ENCODE data around the gene ST3GAL6.

The ST3GAL6 gene

DNA sequence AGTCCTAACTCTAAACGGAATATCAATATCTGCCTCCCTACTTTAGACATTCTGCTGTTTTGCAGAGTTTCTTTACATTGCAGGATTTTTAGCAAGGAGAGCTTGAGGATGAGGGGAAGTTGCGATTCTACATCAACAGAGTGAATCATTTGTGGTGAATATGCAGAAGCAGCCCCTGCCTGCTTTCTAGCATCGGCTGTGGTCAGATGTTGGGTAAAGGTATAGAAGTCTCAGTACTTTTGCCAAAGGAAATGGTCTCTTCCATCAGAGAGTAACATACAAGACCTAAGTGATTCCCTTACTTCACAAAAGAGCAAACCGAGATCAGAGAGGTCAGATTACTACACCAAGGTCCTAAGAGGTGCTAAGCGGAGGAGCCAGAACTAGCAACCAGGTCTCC lies 15.2 kb downstream of the ST3GAL6 start:
- DNase-seq: no peak

DNA sequence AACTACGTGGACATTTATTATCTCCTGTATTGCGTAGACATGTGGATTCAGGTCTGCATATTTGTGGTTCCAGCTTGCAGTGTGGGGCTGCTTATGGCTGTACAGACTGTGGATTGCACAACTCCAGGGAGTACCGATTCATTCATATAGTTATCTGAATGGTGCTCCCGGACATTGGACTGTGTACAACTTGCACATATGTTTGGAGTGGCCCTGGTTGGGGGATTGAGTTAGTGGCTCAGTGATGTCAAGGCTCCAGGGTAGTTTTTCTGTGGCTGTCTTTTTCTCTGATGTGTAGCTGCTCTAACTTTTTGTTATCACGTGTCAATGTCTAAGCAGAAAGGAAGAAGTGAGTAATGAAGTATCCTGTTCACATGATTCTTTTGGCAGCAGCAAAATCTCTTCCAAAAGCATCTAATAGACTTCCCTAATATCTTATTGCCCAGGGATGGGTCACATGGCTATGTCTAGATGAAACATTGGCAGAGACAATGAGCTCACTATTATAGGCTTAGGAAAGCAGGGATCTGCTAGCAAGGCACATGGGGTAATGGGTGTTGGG lies 15.8 kb downstream of the ST3GAL6 start:
- DNase-seq: no peak

DNA sequence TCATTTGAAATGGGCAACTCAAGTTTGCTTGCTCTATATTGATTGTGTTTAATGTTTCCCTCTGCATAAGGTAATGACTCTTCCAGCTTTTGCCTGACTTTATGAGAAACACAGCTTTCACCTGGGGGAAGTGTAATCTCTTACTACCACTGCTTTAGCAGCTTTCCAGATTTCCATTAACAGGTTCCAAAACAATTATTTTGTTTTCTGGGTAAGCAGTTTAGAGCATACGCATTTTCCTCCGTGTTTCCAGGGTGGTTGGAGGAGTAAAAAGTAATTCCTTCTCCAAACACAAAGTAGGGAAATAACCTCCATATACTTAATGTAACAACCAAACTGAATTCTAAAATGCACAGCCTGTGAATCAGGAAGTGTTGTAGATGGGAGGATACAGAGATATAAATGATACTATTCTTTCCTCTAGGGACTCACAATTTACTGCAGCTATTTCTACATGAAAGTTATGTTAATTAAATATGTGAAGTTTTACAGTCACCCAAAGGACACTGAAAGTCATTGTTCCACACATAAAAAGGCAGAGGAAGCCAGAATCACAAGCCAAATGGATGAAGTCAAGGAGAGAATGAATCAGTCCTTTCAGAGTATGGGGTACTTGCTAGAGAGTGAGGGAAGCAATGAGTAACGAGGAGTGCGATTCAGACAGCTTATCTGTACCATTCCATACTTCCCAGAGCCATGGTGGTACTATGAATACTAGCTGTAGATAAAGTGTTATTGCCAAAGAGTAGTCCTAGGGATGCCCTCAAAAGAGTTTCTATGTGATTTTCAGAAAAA lies 16.6 kb downstream of the ST3GAL6 start:
- no peak for DNase-seq

DNA sequence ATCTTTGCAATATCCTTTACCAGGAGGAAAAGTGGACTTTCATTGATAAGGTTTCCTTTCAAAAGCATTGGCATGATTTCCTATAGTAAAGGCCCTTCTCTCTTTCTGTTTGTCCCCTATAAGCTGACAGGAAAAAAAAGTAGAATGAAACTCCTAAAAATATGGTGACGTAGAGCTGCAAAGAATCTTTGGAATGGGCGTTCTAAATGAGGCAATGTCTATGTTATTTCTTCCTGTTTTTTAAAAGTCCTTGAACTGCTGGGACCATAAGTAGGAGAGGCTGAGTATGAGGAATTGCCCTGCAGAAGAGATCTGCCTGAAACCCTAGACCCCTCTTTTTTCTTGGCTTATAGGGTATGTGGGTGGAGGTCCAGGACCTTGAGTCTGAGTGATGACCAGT lies 17.2 kb downstream of the ST3GAL6 start:
- DNase-seq: no peak

DNA sequence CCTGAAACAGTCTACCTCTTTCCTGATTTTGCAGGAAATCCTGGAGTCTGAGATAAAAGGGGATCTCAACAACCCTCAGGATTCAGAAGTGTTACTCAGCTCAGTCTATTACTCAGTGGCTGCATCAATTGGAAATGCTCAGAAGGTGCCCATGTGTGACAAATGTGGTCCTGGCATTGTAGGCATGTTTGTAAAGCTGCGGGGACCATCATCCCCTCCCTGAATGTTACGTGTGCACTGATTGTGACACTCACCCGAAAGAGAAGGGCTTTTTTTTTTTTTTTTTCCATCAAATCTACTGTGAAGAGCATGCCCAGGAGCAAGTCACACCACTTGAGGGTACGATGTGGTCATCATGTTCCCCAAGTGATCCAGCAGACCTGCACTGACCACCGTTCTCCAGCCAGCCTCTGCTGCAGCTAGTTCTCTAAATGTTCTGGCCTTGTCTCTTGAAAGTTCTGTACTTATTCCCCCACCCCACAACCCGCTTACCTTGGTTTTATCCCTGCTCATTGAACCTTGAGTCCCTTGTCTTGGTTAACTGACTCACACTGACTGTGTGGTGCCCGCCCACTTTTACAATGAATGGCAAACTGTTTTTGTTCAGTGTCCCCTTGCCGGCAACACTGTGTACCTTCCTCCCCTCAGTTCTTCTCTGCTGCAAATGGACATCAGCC lies 19.8 kb downstream of the ST3GAL6 start:
- no peak for DNase-seq

GRCh38 chr3:98784042-98784441 lies 20.9 kb downstream of the ST3GAL6 start:
- no peak for DNase-seq

DNA sequence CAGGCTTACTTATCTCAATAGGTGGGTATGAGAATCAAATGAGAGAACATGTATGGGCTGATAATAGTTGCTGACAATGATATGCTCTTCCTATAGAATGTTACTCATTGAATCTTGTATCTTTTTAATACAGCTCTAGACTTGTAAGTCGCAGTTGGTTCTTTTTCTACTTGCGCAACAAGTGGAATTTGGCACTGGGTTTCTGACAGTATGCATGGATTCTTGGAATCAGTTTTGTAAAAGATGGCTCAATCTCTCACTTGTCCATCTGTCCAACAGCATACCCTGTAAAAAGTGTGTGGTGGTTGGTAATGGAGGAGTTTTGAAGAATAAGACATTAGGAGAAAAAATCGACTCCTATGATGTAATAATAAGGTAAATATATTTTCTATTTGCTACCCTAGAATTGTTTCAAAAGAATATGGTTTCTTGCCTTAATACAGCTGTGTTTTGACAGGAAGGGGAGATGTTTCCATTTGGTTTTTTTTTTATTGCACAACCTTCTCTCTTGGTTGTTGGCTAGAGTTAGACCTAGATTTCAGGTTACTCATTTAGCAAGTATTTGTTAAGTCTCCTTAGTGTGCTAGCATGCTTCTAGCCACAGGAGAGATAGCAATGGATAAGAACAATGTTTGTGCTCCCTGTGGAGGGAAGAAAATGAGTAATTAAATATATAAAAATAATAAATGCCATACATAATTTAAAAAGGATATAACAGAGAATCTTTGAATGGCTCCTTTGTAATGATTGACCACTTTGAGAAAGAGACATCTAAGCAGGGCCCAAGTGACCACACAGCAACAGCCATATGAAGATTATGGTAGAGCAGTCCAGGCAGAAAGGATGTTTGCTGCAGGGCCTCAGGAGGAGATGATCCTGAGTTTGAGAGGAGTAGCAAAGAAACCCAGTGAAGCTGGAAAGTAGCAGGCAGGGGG lies 21.8 kb downstream of the ST3GAL6 start:
- DNase-seq: no peak

DNA sequence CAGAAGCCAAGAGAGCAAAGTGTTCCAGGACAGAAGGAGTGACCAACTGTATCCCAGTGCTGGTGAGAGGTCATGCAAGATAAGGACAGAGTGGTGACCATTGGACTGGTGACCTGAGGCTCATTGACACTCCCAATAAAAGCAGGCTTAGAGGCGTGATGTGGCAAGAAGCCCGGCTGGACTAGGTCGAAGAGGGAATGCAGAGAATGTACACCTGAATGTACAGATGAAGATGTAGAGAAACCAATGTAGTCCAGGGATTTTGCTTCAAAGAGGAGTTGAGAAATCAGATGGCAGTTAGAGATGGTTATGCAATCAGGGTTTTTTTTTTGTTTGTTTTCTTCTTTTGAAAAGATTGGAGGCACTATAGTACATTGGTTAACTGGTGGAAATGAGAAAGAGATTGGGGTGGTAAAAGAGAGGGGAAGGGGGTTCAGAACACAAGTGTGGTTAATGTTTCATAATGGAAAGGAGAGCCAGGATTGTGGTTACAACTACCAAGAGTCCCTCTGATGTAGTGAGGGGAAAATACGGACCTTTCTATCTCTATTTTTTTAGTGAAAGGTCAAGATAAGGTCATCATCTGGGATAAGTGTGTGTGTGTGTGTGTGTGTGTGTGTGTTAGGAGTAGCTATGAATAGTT lies 23.3 kb downstream of the ST3GAL6 start:
- no peak for DNase-seq

GRCh38 chr3:98787181-98787580 lies 24.0 kb downstream of the ST3GAL6 start:
- no peak for DNase-seq

- no peak for DNase-seq
Observed at GRCh38 chr3:98788651-98789050, 25.5 kb downstream of the ST3GAL6 start.

- no peak for DNase-seq
Observed at GRCh38 chr3:98791341-98792325, 28.5 kb downstream of the ST3GAL6 start.

- no peak for DNase-seq
Observed at GRCh38 chr3:98793971-98794370, 30.8 kb downstream of the ST3GAL6 start.

DNA sequence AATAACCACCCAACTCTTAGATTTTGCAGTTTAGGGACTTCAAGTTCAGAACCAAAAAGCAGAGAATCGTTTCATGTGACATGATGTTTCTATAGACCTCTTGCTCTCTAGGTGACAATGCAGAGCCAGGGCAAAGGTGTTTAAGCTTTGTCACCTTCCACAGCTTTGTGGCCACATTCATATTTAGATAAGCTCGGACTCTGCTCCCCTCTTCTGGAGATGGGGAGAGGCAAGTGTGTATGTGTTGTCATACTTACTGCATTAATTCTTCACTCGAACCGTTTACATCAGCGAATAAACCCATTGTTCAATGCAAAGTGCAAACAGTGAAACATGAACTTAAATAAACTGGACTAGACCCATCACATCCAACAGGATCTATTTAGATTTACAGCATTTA lies 33.2 kb downstream of the ST3GAL6 start:
- DNase-seq: no peak

- no peak for DNase-seq
Observed at GRCh38 chr3:98797905-98798304, 34.8 kb downstream of the ST3GAL6 start.

GRCh38 chr3:98798820-98799219 lies 35.7 kb downstream of the ST3GAL6 start:
- no peak for DNase-seq

DNA sequence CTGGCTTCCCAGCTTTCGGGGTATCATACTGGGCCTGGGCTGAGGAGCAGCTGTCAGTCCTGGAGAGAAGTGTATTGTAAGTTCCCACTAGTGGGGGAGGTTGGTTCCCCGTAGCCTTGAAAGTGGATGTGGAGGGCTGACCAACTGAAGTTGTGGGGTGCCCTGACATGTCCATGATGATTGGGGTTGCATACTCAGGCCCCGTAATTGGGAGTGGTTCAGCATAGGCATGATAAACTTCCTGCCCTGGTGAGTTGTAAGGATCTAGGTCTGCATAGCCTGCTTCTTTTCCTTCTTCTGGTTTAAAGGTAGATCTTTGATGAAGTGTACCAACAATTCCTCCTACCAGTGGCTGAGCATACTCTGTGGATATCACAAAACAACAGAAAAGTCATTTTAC lies 36.3 kb downstream of the ST3GAL6 start:
- no peak for DNase-seq

- DNase-seq: no peak
Observed at GRCh38 chr3:98800401-98800800, 37.3 kb downstream of the ST3GAL6 start.

GRCh38 chr3:98801043-98801747 lies 38.1 kb downstream of the ST3GAL6 start:
- DNase-seq: no peak

GRCh38 chr3:98805571-98805970 lies 42.4 kb downstream of the ST3GAL6 start:
- no peak for DNase-seq

DNA sequence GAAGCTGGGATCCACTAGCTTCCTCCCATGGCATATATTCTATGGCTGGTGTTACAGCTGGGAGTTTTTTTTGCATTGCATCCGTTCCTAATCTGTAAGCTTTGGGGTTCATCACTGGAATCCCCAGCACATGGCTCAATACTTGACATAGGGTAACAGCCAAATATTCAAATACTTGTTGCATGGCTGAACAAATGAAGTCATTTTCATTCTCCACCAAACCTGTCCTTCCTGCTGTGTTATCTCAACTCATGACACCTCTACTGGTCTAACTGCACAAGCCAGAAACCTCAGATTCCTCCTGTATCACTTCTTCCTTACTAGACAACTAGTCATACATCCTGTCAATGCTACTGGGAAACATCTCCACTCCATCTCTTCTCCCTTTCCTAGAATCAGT lies 43.4 kb downstream of the ST3GAL6 start:
- DNase-seq: no peak

DNA sequence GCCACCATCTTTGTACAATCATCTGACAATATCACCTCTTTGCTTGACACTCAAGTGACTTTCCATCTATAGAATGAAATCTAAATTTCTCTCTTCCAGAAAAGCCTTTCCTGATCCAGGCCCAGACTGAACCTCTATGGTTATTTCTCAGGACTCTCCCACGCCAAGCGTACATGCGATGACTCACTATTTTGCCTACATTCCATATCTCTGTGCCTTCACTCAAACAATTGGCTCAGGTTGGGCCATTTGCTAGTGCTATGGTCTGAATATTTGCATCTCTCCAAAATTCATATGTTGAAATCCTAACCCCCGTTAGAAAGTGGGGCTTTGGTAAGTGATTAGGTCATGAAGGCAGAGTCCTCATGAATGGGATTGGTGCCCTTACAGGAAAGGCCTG lies 43.9 kb downstream of the ST3GAL6 start:
- DNase-seq: no peak

Data from NCI-H748 treated with DMSO at 0.1 percent for 48 hours (cell line).